ENCODE results near the gene BTD. TPM values are rescaled to one million over a fixed set of nuclear protein-coding genes. Genes with fewer than 3 reads are reported as not detected.
A peak's percentile ranks its signal among the peaks of the same experiment; 100 is the strongest.

Gene BTD
- total RNA-seq, 1 donor from 2014 or later = 32.6 TPM

GRCh38 chr3:15636028-15636709 is 34.6 kb downstream of the BTD start:
- DNase-seq (ENCODE audit: low read depth in 2 of 2) = peak in 1 of 2 donors; percentile 94

- DNase-seq (ENCODE audit: low read depth in 2 of 2) = peak in 1 of 2 donors; percentile 72
Observed at GRCh38 chr3:15637131-15637951, 35.8 kb downstream of the BTD start.

GRCh38 chr3:15638193-15638890 is 36.8 kb downstream of the BTD start:
- no peak for DNase-seq (ENCODE audit: low read depth in 2 of 2)

GRCh38 chr3:15638891-15639262 is 37.3 kb downstream of the BTD start:
- no peak for DNase-seq (ENCODE audit: low read depth in 2 of 2)

- peak; percentile 78 to 80 for DNase-seq (ENCODE audit: low read depth in 2 of 2)
Observed at GRCh38 chr3:15645246-15645645, 43.7 kb downstream of the BTD start.

GRCh38 chr3:15645740-15646501 is 44.4 kb downstream of the BTD start:
- peak; percentile 94 to 97 for DNase-seq (ENCODE audit: low read depth in 2 of 2)

GRCh38 chr3:15646851-15647511 is 45.4 kb downstream of the BTD start:
- peak in 1 of 2 donors; percentile 98 for DNase-seq (ENCODE audit: low read depth in 2 of 2)

GRCh38 chr3:15647611-15648167 is 46.1 kb downstream of the BTD start:
- peak; percentile 83 to 99 for DNase-seq (ENCODE audit: low read depth in 2 of 2)

GRCh38 chr3:15649341-15649740 is 47.8 kb downstream of the BTD start:
- DNase-seq (ENCODE audit: low read depth in 2 of 2) = no peak

GRCh38 chr3:15649858-15650257 is 48.3 kb downstream of the BTD start:
- DNase-seq (ENCODE audit: low read depth in 2 of 2) = no peak

- DNase-seq (ENCODE audit: low read depth in 2 of 2) = peak in 1 of 2 donors; percentile 52
Observed at GRCh38 chr3:15651396-15651795, 49.9 kb downstream of the BTD start.

GRCh38 chr3:15653321-15653720 is 51.8 kb downstream of the BTD start:
- DNase-seq (ENCODE audit: low read depth in 2 of 2) = no peak

GRCh38 chr3:15654127-15654526 is 52.6 kb downstream of the BTD start:
- no peak for DNase-seq (ENCODE audit: low read depth in 2 of 2)

- no peak for DNase-seq (ENCODE audit: low read depth in 2 of 2)
Observed at GRCh38 chr3:15654891-15655290, 53.3 kb downstream of the BTD start.

- no peak for DNase-seq (ENCODE audit: low read depth in 2 of 2)
Observed at GRCh38 chr3:15656342-15656741, 54.8 kb downstream of the BTD start.

GRCh38 chr3:15657016-15657415 is 55.5 kb downstream of the BTD start:
- no peak for DNase-seq (ENCODE audit: low read depth in 2 of 2)

- DNase-seq (ENCODE audit: low read depth in 2 of 2) = no peak
Observed at GRCh38 chr3:15659254-15659975, 57.9 kb downstream of the BTD start.

GRCh38 chr3:15660055-15660935 is 58.8 kb downstream of the BTD start:
- no peak for DNase-seq (ENCODE audit: low read depth in 2 of 2)

- DNase-seq (ENCODE audit: low read depth in 2 of 2) = no peak
Observed at GRCh38 chr3:15664144-15664543, 62.6 kb downstream of the BTD start.
